Measurements from ENCODE around the gene DNAJC6. TPM values are rescaled to one million over a fixed set of nuclear protein-coding genes. Genes with fewer than 3 reads are reported as not detected.
A peak's percentile ranks its signal among the peaks of the same experiment; 100 is the strongest.

DNAJC6 gene
- total and polyA plus RNA-seq, 12 donors = 0.88 to 10.5 (median 5.2) TPM

GRCh38 chr1:65414538-65414937 lies 105.2 kb downstream of the DNAJC6 start:
- WGBS, 2 donors = 88 to 94% methylated on average over 4 of the region's 4 CpGs
- TF ChIP-seq CTCF (IDR thresholded peaks at IDR 0.05) = no peak
- H3K27me3 ChIP-seq = no peaks in the 10 kb centered on the region
- no peak overlapping the region for H3K4me3 ChIP-seq
- H3K9me3 ChIP-seq = no peaks in the 10 kb centered on the region
- no peak overlapping the region for H3K27ac ChIP-seq
- H3K4me1 ChIP-seq = peaks cover 0 to 6% (median 4%) of the 10 kb centered on the region in 9 donors
- H3K36me3 ChIP-seq = peaks cover 0 to 16% (median 0%) of the 10 kb centered on the region in 9 donors
- ATAC-seq (no peak), DNase-seq (no peak)
- intact Hi-C loops (cut with DNase I) = loop anchor here in 2 of 10 donors (10.0 kb wide), 2 partner anchors 150 to 170 kb away; no protein-coding TSS in a partner anchor

- DNase-seq (no peak), ATAC-seq (no peak)
- TF ChIP-seq CTCF (IDR thresholded peaks at IDR 0.05) = no peak
- intact Hi-C loops (cut with DNase I) = loop anchor here in 3 of 10 donors (5.0 to 10.0 kb wide), 3 partner anchors 152 to 172 kb away; no protein-coding TSS in a partner anchor
- Histone ChIP-seq H3K27ac (no peak overlapping the region), H3K4me3 (no peak overlapping the region), H3K9me3 (no peaks in the 10 kb centered on the region), H3K36me3 (peaks cover 0 to 11% (median 0%) of the 10 kb centered on the region in 9 donors), H3K27me3 (no peaks in the 10 kb centered on the region), H3K4me1 (peaks cover 0 to 11% (median 7%) of the 10 kb centered on the region in 9 donors)
- WGBS, 2 donors = 91 to 92% methylated on average over 1 of the region's 1 CpG
These were observed 107.4 kb downstream of the DNAJC6 start for GRCh38 chr1:65416767-65417166.

GRCh38 chr1:65417729-65418128 lies 108.4 kb downstream of the DNAJC6 start:
- no peak overlapping the region for H3K27ac ChIP-seq
- 84 to 89% methylated on average over 2 of the region's 2 CpGs for WGBS, 2 donors

GRCh38 chr1:65418522-65419185 lies 109.3 kb downstream of the DNAJC6 start:
- intact Hi-C loops (cut with DNase I) = loop anchor here in 4 of 10 donors (1.0 to 10.0 kb wide), 4 partner anchors 20 to 174 kb away; no protein-coding TSS in a partner anchor
- ATAC-seq (no peak), DNase-seq (no peak)
- Histone ChIP-seq H3K27me3 (no peaks in the 10 kb centered on the region), H3K4me3 (no peak overlapping the region), H3K4me1 (peaks cover 0 to 30% (median 24%) of the 10 kb centered on the region in 9 donors), H3K27ac (peak overlapping the region in 1 of 10 donors; percentile 95), H3K36me3 (peaks cover 0 to 3% (median 0%) of the 10 kb centered on the region in 9 donors), H3K9me3 (no peaks in the 10 kb centered on the region)
- 96 to 98% methylated on average over 4 of the region's 4 CpGs for WGBS, 2 donors
- TF ChIP-seq CTCF (IDR thresholded peaks at IDR 0.05) = no peak

More at GRCh38 chr1:65417729-65418128, 108.4 kb downstream of the DNAJC6 start:
- Histone ChIP-seq H3K4me3 (no peak overlapping the region), H3K4me1 (peaks cover 0 to 21% (median 16%) of the 10 kb centered on the region in 9 donors), H3K27me3 (no peaks in the 10 kb centered on the region), H3K9me3 (no peaks in the 10 kb centered on the region), H3K36me3 (peaks cover 0 to 11% (median 0%) of the 10 kb centered on the region in 9 donors)
- ATAC-seq (no peak), DNase-seq (no peak)
- TF ChIP-seq CTCF (IDR thresholded peaks at IDR 0.05) = no peak
- intact Hi-C loops (cut with DNase I) = loop anchor here in 3 of 10 donors (5.0 to 10.0 kb wide), 3 partner anchors 153 to 173 kb away; no protein-coding TSS in a partner anchor

Measured in heart right ventricle (tissue), 16 donors.